CD4-positive, alpha-beta T cell treated with Interleukin-4 for 4 hours (primary cell): ENCODE data around the gene FCER2.

Experiments
- DNase-seq: peaks from one replicate; pipeline ENCODE4 v3.0.0-alpha.2; 2020

Gene FCER2

GRCh38 chr19:7699417-7700401 is 2.2 kb downstream of the FCER2 start:
- no peak for DNase-seq

GRCh38 chr19:7699003-7699402 is 2.9 kb downstream of the FCER2 start:
- DNase-seq: no peak

GRCh38 chr19:7698583-7698982 is 3.3 kb downstream of the FCER2 start:
- no peak for DNase-seq

- no peak for DNase-seq
Observed at GRCh38 chr19:7697721-7698287, 4.1 kb downstream of the FCER2 start.

GRCh38 chr19:7694499-7694898 is 7.4 kb downstream of the FCER2 start:
- no peak for DNase-seq

- no peak for DNase-seq
Observed at GRCh38 chr19:7692417-7693088, 9.4 kb downstream of the FCER2 start.

- DNase-seq: no peak
Observed at GRCh38 chr19:7691497-7691896, 10.4 kb downstream of the FCER2 start.

GRCh38 chr19:7690779-7691258 is 11.1 kb downstream of the FCER2 start:
- DNase-seq: no peak

- DNase-seq: no peak
Observed at GRCh38 chr19:7689165-7689564, 12.8 kb downstream of the FCER2 start.

GRCh38 chr19:7687177-7687576 is 14.8 kb downstream of the FCER2 start:
- no peak for DNase-seq

GRCh38 chr19:7685546-7686445 is 16.1 kb downstream of the FCER2 start:
- DNase-seq: no peak

GRCh38 chr19:7682175-7682855 is 19.6 kb downstream of the FCER2 start:
- no peak for DNase-seq

- peak; percentile 88 for DNase-seq
Observed at GRCh38 chr19:7681340-7682174, 20.4 kb downstream of the FCER2 start.

GRCh38 chr19:7680606-7681339 is 21.2 kb downstream of the FCER2 start, which contains the start of gene TRAPPC5:
TSS of gene TRAPPC5 (plus strand) at chr19:7680833. CDS start at chr19:7682254, 1,421 bp downstream.
- peak; percentile 79 for DNase-seq

- DNase-seq: no peak
Observed at GRCh38 chr19:7679771-7680605, 21.9 kb downstream of the FCER2 start.

- peak; percentile 81 for DNase-seq
Observed at GRCh38 chr19:7678971-7679751, 22.8 kb downstream of the FCER2 start.

GRCh38 chr19:7677669-7678311 is 24.1 kb downstream of the FCER2 start:
- no peak for DNase-seq

- no peak for DNase-seq
Observed at GRCh38 chr19:7676854-7677253, 25.1 kb downstream of the FCER2 start, which contains the start of gene MCEMP1. TSS of gene MCEMP1 (plus strand) at chr19:7677090. CDS start at chr19:7677121, 31 bp downstream.
